ENCODE measurements around the gene CNPY2. TPM values are rescaled to one million over a fixed set of nuclear protein-coding genes. Genes with fewer than 3 reads are reported as not detected.
"Not testable (repeated sequence)": the region's sequence is repeated elsewhere in the genome, so short reads cannot be mapped to it uniquely, and the experiment has no call there.

CNPY2 gene
- total and polyA plus RNA-seq, 11 donors = 26.8 to 67.3 (median 39.0) TPM

DNA sequence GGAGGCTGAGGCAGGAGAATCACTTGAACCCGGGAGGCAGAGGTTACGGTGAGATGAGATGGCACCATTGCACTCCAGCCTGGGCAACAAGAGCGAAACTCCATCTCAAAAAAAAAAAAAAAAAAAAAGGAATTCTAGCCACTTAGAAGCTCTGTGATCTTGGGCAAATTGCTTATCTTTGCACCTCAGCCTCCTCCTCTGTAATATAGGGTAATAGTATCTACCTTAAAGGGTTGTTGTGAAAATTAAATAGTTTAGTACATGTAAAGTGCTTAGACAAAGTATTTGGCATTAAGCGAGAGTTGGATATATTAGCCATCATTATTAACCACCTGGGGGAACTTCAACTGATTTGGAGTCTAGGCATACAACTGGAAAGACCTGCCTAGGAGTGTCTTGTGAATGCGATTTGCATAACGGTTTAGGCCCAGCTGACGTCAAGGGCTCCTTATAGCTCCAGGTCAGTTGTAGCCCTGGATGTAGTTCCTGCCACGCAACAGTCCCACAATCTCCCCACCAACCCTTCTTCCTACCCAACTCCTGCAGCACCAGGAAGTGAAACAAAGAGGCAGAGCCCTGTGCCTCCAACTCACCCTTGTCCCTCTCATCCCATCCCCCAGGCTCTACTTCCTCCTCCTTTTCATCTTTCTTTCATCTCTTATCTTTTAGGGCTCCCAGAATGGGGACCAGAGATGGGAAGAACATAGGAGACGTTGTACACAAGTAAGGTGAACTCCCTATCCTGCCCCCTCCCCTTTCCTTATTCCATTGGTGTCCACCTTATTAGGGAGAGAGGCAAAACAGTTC lies 20.8 kb upstream of the CNPY2 start:
- H3K9me3 ChIP-seq = no peaks in the 10 kb centered on the region
- peaks cover 0 to 7% (median 1%) of the 10 kb centered on the region in 9 donors for H3K36me3 ChIP-seq
- ATAC-seq (no peak), DNase-seq (no peak)
- 81 to 89% (median 85%) methylated on average over 9 of the region's 9 CpGs for WGBS, 4 donors
- TF ChIP-seq, protein P1, sequence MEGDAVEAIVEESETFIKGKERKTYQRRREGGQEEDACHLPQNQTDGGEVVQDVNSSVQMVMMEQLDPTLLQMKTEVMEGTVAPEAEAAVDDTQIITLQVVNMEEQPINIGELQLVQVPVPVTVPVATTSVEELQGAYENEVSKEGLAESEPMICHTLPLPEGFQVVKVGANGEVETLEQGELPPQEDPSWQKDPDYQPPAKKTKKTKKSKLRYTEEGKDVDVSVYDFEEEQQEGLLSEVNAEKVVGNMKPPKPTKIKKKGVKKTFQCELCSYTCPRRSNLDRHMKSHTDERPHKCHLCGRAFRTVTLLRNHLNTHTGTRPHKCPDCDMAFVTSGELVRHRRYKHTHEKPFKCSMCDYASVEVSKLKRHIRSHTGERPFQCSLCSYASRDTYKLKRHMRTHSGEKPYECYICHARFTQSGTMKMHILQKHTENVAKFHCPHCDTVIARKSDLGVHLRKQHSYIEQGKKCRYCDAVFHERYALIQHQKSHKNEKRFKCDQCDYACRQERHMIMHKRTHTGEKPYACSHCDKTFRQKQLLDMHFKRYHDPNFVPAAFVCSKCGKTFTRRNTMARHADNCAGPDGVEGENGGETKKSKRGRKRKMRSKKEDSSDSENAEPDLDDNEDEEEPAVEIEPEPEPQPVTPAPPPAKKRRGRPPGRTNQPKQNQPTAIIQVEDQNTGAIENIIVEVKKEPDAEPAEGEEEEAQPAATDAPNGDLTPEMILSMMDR (IDR thresholded peaks at IDR 0.05) = no peak
- TF ChIP-seq POLR2A (IDR thresholded peaks at IDR 0.05) = no peak
- H3K4me3 ChIP-seq = no peak overlapping the region
- H3K4me1 ChIP-seq = peaks cover 0 to 45% (median 13%) of the 10 kb centered on the region in 12 donors
- peak overlapping the region in 1 of 12 donors; percentile 71 for H3K27ac ChIP-seq
- intact Hi-C loops (cut with DNase I) = loop anchor here in 5 of 10 donors (10.0 kb wide), 1 partner anchor 128 kb away; the partner anchor contains the start of gene SPRYD4 (in 5 of the 5)
- H3K27me3 ChIP-seq = no peaks in the 10 kb centered on the region

- DNase-seq, H3K27ac ChIP-seq, H3K27me3 ChIP-seq, H3K36me3 ChIP-seq, H3K4me3 ChIP-seq, H3K9me3 ChIP-seq, ATAC-seq: not testable (repeated sequence)
- H3K4me1 ChIP-seq = peaks cover 0 to 45% (median 13%) of the 10 kb centered on the region in 12 donors
- WGBS, 4 donors = 92 to 97% (median 96%) methylated on average over 8 of the region's 8 CpGs
- intact Hi-C loops (cut with DNase I) = loop anchor here in 5 of 10 donors (10.0 kb wide), 1 partner anchor 129 kb away; the partner anchor contains the start of gene SPRYD4 (in 5 of the 5)
Observed at GRCh38 chr12:56335527-56335926, 19.7 kb upstream of the CNPY2 start.

DNA sequence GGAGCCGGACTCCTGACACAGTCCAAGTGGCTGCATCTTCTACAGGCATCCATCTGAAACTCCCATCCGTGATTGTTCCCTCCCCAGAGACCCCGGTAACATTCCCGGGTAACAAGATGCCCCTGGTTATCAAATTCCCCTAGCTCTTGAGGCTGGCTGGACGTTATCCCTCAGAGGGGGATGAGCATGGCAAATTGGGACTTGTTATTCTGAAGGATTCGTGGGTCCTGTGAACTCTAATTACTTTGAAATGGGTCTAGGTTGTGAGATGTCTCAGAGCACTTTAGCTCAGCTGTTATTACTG lies 18.7 kb upstream of the CNPY2 start:
- no peak for ATAC-seq
- H3K36me3 ChIP-seq = peaks cover 0 to 6% (median 2%) of the 10 kb centered on the region in 9 donors
- intact Hi-C loops (cut with DNase I) = loop anchor here in 6 of 10 donors (5.0 to 10.0 kb wide), 2 partner anchors 113 to 130 kb away; partner anchors contain the start of genes SPRYD4 (in 5 of the 6) and TIMELESS (in 1 of the 6)
- peaks cover 0 to 44% (median 13%) of the 10 kb centered on the region in 12 donors for H3K4me1 ChIP-seq
- peak overlapping the region; percentile 88 to 100 (median 95) for H3K27ac ChIP-seq
- H3K9me3 ChIP-seq = no peaks in the 10 kb centered on the region
- no peak for DNase-seq
- no peak for TF ChIP-seq POLR2A (IDR thresholded peaks at IDR 0.05)
- TF ChIP-seq, protein P1 (IDR thresholded peaks at IDR 0.05) = peak in 1 of 12 donors; percentile 2
- H3K4me3 ChIP-seq = peak overlapping the region; percentile 32 to 93 (median 68)
- H3K27me3 ChIP-seq = no peaks in the 10 kb centered on the region
- WGBS, 4 donors = 7 to 13% (median 10%) methylated on average over 6 of the region's 6 CpGs

DNA sequence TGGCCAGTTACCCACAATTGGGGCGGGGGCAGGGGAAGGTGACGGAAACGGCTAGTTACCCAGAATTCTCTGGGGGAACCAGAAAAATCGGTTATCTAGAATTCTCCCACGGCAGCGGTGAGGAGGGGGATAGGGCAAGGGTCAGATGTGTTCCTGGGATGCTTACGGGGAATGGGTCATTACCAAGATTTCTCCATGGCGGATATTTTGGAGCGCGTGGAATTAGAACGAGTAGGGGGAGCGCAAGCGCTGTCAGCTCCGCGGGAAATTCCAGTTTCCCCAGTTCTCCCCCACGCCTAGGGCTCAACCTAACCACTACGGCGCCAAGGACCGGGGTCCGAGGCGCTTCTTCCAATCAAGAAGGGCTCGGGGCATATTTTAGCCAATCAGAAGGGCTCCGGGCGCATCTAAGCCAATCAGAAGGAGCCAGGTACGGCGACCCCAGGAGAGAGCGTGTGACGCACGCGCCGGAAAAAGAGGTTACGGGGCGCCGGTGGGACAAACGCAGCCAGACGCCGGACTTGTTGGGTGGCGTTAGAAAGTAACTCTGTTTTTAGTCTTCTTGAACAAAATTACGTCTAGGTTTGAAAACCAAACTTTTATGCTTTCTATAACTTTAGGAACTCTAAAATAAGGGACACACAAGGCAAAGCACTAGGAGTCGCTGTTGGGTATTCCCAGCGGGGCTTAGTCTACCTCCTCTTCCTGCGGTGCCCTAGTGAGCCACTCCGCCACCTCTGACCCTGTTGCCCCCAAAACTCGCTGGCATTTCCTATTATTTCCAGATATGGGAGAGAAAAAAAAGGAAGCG lies 18.1 kb upstream of the CNPY2 start, which contains the start of gene PAN2:
Gene PAN2, minus strand, starts transcription at position 322 of the 811 bp plus-strand sequence. CDS start 906 bp downstream, outside the sequence.
- 0% methylated on average over 42 to 45 of the region's 45 CpGs for WGBS, 4 donors
- intact Hi-C loops (cut with DNase I) = loop anchor here in 6 of 10 donors (5.0 to 10.0 kb wide), 2 partner anchors 113 to 131 kb away; partner anchors contain the start of genes SPRYD4 (in 5 of the 6) and TIMELESS (in 1 of the 6)
- ATAC-seq = peak; percentile 98 to 100 (median 99)
- H3K4me3 ChIP-seq = peak within 1 kb of the TSS; percentile 32 to 93 (median 68)
- peak; percentile 40 to 80 for TF ChIP-seq POLR2A (IDR thresholded peaks at IDR 0.05)
- TF ChIP-seq, protein P1 (IDR thresholded peaks at IDR 0.05) = peak in 11 of 12 donors; percentile 24 to 66 (median 50)
- H3K36me3 ChIP-seq = peaks cover 0 to 7% (median 3%) of the 10 kb centered on the region in 9 donors
- peak; percentile 96 to 98 (median 97) for DNase-seq
- H3K27me3 ChIP-seq = no peaks in the 10 kb centered on the region
- peak within 1 kb of the TSS; percentile 88 to 100 (median 95) for H3K27ac ChIP-seq
- H3K4me1 ChIP-seq = peaks cover 0 to 39% (median 13%) of the 10 kb centered on the region in 12 donors
- H3K9me3 ChIP-seq = no peaks in the 10 kb centered on the region
